Muscle layer of colon (tissue), 2 donors: ENCODE measurements around the gene SLC7A9.
"Not testable (repeated sequence)": the region's sequence is repeated elsewhere in the genome, so short reads cannot be mapped to it uniquely, and the experiment has no call there.

Experiments
- H3K27ac ChIP-seq: one replicate; pipeline ENCODE4 v1.7.0; 2013; ENCODE audit warnings: low read depth, mild to moderate bottlenecking, low read length, moderate library complexity
- H3K27me3 ChIP-seq, 2 donors: one replicate each; pipeline ENCODE4 v1.7.0; 2013; ENCODE audit warnings: low read length in 2 of 2, mild to moderate bottlenecking in 2 of 2; ENCODE audit not compliant: insufficient read depth in 2 of 2, control insufficient read depth in 1 of 2
- H3K36me3 ChIP-seq: one replicate; pipeline ENCODE4 v1.7.0; 2013; ENCODE audit warnings: mild to moderate bottlenecking, low read length; ENCODE audit not compliant: insufficient read depth
- H3K4me1 ChIP-seq: one replicate; pipeline ENCODE4 v1.7.0; 2013; ENCODE audit warnings: mild to moderate bottlenecking, low read length; ENCODE audit not compliant: insufficient read depth
- H3K4me3 ChIP-seq, 2 donors: one replicate each; pipeline ENCODE4 v1.7.0; 2013; ENCODE audit warnings: low read length in 2 of 2, low read depth in 1 of 2, mild to moderate bottlenecking in 1 of 2, moderate library complexity in 1 of 2
- H3K9ac ChIP-seq: one replicate; pipeline ENCODE4 v1.7.0; 2013; ENCODE audit warnings: low read length
- H3K9me3 ChIP-seq: one replicate; pipeline ENCODE4 v1.7.0; 2013; ENCODE audit warnings: mild to moderate bottlenecking, low read length
- donor health status: abdominal sarcoma.
- donor health status: Adenocarcinoma of cecum.

Gene SLC7A9

DNA sequence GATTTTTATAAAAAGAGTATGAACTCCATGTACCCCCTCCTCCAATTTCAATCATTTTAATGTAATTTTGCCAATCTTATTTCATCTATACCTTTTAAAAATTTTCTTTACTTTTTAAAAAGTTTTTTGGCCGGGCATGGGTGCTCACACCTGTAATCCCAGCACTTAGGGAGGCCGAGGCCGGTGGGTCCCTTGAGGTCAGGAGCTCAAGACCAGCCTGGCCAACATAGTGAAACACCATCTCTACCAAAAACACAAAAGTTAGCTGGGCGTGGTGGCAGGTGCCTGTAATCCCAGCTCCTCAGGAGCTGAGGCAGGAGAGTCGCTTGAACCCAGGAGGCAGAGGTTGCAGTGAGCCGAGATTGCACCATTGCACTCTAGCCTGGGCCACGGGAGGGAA, 36.2 kb downstream of the SLC7A9 start:
- H3K36me3 ChIP-seq, H3K9me3 ChIP-seq, H3K27ac ChIP-seq, H3K4me3 ChIP-seq, H3K4me1 ChIP-seq, H3K9ac ChIP-seq, H3K27me3 ChIP-seq: not testable (repeated sequence)

DNA sequence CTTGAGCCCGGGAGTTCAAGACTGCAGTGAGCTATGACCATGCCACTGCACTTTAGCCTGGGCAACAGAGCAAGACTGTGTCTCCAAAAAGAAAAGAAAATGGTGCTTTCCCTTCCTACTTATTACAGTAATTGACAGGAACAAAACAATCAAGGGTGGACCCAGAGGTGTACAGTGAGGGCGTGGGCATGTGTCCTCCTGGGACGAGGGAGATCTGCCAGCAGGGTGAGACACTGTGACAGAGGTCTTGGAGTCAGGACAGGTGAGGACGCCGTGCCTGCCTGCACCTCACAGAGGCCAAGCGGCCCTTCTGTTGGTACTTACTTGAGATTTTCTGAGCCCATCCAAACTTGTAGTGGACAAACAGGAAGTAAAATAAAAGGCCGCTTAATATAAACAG, 36.7 kb downstream of the SLC7A9 start:
- H3K9me3 ChIP-seq, H3K36me3 ChIP-seq, H3K4me3 ChIP-seq, H3K27ac ChIP-seq, H3K9ac ChIP-seq, H3K4me1 ChIP-seq, H3K27me3 ChIP-seq: not testable (repeated sequence)

DNA sequence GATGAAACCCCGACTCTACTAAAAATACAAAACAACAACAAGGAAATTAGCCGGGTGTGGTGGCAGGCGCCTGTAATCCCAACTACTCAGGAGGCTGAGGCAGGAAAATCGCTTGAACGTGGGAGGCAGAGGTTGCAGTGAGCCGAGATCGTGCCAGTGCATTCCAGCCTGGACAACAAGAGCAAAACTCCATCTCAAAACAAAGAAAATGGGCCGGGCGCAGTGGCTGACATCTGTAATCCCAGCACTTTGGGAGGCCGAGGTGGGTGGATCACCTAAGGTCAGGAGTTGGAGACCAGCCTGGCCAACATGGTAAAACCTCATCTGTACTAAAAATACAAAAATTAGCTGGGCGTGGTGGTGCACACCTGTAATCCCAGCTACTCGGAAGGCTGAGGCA, 37.5 kb downstream of the SLC7A9 start:
- H3K4me1 ChIP-seq, H3K27me3 ChIP-seq, H3K9me3 ChIP-seq, H3K27ac ChIP-seq, H3K9ac ChIP-seq, H3K36me3 ChIP-seq, H3K4me3 ChIP-seq: not testable (repeated sequence)

DNA sequence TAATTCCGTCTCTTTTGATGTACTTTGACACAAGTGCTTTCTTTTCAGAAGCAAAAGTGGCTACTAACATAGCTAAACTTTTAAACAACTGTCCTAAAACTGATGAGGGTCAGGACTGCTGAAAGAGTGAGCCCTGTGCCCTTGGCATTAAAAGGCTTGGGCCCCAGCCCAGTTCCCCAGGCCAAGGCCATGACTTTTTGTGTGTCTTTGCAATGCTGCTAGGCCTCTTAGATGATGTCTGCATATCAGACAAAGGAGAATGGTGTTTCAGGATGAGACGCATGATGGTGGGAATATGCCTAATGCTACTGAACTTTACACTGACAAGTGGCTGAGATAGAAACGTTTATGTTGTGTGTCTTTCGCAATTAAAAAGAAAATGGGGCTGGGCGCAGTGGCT, 38.0 kb downstream of the SLC7A9 start:
- no peaks in the 10 kb centered on the region for H3K4me1 ChIP-seq
- no peak overlapping the region for H3K27ac ChIP-seq
- no peaks in the 10 kb centered on the region for H3K9me3 ChIP-seq
- no peaks in the 10 kb centered on the region for H3K36me3 ChIP-seq
- H3K27me3 ChIP-seq, result no peaks in the 10 kb centered on the region
- no peak overlapping the region for H3K9ac ChIP-seq
- H3K4me3 ChIP-seq, result no peak overlapping the region

DNA sequence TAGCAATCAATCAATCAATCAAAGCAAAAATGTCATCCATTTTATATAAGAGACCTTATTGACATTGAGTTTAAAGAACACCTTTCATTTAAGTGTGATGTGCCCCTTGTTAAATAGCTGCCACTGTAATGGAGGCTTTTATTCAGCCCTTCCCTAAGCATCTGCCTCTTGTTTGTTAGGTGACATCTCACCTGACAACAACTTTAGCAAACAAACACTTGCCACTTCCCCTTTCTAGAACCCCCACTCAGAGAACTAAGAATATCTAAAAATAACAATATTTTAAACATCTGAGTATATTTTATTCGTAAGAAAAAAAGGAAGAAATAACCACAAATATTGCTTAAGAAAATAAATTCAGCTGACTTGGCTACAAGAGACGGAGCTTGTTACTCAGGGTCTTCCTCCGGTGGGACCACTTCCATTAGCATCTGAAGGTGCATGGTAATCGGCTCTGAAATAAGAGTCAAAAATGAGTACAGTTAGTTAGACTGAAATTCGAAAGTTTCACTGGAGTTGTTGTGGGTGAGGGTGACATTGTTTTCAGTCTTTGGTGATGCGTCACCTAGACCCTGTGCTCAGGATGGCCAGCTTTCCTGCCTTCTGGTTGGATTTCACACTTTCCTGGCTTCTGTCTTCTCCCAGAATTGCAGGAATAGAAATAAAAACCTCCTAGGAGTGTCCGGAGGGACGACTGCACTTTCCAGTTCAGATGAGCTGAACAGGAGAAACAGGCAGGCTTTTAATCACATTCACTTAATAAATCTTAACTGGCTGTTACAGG, 39.1 kb downstream of the SLC7A9 start:
- Histone ChIP-seq H3K4me3 (no peak overlapping the region), H3K9me3 (no peaks in the 10 kb centered on the region), H3K4me1 (no peaks in the 10 kb centered on the region), H3K27me3 (no peaks in the 10 kb centered on the region), H3K27ac (no peak overlapping the region), H3K9ac (no peak overlapping the region), H3K36me3 (no peaks in the 10 kb centered on the region)

DNA sequence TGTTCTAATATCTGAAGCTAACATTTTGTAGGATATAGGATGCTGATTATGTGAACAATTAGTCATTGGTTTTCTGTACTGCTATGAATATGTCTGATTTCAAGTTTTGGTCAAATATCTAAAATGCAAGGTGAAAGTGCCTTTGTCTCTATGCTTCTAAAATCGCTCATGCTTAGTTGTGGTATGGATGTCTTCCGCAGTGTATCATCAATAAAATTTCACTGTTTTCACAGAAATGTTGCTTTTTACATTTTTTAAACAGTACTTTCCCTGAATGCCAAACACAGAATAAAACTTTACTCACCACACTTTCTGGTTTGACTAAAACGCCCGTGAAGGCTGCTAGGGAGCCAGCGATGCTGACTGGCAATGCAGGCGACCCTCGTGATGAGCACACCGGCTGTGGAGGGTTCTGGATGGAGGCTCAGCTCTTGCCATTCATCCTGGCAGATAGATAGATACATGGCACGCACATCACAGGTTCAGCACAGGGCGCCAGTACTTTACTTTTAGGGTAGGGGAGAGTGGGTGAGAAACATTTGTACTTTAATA, 40.1 kb downstream of the SLC7A9 start:
- Histone ChIP-seq H3K27ac (no peak overlapping the region), H3K9me3 (no peaks in the 10 kb centered on the region), H3K36me3 (no peaks in the 10 kb centered on the region), H3K27me3 (no peaks in the 10 kb centered on the region), H3K9ac (no peak overlapping the region), H3K4me3 (no peak overlapping the region), H3K4me1 (no peaks in the 10 kb centered on the region)

DNA sequence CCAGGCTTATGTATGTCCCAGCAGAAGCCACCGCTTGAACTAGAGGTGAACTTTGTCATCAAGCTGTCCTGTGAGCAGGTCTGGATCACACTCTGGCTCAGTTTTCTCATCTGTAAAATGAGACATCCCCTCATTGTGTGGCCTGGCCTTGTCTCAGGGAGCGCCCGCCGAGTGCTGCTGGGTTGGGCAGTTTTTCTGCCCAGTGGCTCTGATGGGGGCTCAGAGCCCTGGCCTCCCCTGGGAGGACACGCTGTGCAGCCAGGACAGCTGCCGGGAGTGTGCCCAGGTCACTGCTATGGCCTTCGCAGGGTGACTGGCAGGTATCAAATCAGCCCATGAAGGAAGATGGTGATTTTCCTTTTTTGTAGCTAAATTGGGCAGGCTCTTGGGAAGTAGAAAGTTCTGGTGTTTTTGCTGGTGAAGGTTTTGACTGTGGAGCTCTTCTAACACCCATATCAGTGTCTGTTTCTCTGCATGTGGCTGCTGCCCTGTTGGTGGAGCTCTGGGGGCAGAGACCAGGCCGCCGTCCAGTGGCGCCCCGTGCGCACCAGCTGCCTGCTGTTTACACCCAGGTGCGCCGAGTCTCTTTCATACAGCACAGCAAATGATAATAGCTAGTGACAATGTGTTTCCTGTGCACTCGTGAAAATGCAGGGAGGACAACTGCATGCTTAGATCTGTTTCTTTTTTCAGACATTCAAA, 40.8 kb downstream of the SLC7A9 start:
- H3K27me3 ChIP-seq, result peaks cover 0 to 1% of the 10 kb centered on the region in 2 donors
- H3K9ac ChIP-seq, result no peak overlapping the region
- no peaks in the 10 kb centered on the region for H3K36me3 ChIP-seq
- H3K9me3 ChIP-seq, result no peaks in the 10 kb centered on the region
- no peak overlapping the region for H3K27ac ChIP-seq
- no peak overlapping the region for H3K4me3 ChIP-seq
- H3K4me1 ChIP-seq, result no peaks in the 10 kb centered on the region

DNA sequence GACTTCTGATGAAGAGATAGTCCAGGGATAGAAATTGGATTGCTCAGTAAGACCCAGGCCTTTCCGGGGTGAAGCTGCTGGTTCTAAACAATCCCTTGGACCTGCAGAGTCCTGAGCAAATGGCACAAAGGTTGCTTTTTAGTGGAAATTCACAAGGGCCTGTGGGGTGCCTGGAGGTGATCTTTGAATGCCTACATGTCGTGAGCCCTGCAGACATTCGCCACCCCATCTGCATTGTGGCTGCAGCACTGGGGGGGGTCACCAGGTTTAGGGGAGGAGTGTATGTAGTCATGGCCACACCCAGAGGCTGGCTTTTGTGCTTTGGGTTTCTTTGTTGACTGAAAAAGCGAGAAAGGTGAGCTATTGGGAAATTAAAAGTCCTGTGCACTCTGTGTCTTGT, 41.4 kb downstream of the SLC7A9 start:
- H3K4me1 ChIP-seq, result no peaks in the 10 kb centered on the region
- no peak overlapping the region for H3K9ac ChIP-seq
- no peak overlapping the region for H3K27ac ChIP-seq
- H3K27me3 ChIP-seq, result peaks cover 0 to 3% of the 10 kb centered on the region in 2 donors
- H3K9me3 ChIP-seq, result no peaks in the 10 kb centered on the region
- no peak overlapping the region for H3K4me3 ChIP-seq
- H3K36me3 ChIP-seq, result no peaks in the 10 kb centered on the region

DNA sequence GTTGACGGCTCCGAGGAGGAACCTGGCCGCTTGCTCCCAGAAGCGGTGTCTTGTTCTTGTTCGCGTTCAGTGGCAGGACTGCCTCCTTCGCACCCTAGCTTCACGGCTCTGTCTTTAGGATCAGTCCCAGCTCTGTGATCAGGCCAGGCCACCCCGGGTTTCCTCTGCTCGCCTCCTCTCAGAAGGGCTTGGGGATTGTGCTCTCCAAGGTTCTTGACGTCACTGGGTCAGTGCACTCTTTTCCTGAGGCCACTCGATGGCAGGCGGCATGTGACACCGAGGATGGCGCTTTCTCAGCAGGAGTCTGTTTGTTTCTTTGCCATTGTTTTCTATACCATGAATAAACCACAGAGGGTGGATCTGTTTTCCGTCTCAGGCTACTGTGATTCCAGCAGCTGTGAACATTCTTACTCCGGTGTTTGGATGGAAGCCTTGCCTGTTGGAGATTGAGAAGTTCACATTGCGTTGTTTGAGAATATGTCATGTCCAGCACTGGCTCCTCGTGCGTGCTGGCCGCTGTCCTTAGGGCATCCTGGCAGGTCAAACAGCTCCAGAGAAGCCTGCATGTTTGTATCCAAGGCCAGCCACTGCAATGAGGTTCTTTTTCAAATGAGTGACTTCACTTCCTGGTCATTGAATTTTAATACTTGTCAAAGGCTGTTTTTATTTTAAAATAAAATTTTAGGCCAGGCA, 44.5 kb downstream of the SLC7A9 start:
- H3K36me3 ChIP-seq, result no peaks in the 10 kb centered on the region
- H3K4me3 ChIP-seq, result no peak overlapping the region
- H3K27me3 ChIP-seq, result peaks cover 0 to 3% of the 10 kb centered on the region in 2 donors
- no peaks in the 10 kb centered on the region for H3K4me1 ChIP-seq
- H3K27ac ChIP-seq, result no peak overlapping the region
- H3K9ac ChIP-seq, result no peak overlapping the region
- no peaks in the 10 kb centered on the region for H3K9me3 ChIP-seq

DNA sequence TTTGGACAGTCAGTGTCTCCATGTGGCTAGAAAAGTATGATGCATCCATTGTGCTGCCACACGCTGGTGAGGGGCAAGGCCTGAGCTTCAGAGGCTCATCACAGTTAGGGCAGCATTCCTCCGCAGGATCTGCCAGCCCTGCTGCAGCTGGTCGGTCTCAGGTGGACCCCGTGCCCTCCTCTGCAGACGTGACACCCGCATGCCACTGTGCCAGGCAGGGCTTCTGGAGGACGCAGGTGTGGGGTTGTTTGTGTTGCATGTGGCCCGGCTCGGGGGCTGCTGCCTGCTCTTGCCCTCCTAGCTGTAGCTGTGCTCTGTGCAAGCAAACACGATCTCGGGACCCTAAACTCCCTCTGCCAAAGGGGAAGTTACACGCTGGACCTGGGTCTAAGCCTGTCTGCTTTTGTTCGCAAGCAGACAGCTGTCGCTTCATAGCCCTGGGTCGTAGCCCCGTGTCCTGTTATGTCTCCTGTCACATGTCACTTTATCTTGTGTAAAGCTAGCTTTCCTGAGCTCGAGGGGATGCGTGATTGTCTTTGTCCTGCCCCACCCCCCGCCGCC, 45.3 kb downstream of the SLC7A9 start:
- H3K27ac ChIP-seq, result no peak overlapping the region
- H3K36me3 ChIP-seq, result no peaks in the 10 kb centered on the region
- H3K9me3 ChIP-seq, result no peaks in the 10 kb centered on the region
- H3K4me3 ChIP-seq, result no peak overlapping the region
- H3K9ac ChIP-seq, result no peak overlapping the region
- peaks cover 0 to 3% of the 10 kb centered on the region in 2 donors for H3K27me3 ChIP-seq
- H3K4me1 ChIP-seq, result no peaks in the 10 kb centered on the region

DNA sequence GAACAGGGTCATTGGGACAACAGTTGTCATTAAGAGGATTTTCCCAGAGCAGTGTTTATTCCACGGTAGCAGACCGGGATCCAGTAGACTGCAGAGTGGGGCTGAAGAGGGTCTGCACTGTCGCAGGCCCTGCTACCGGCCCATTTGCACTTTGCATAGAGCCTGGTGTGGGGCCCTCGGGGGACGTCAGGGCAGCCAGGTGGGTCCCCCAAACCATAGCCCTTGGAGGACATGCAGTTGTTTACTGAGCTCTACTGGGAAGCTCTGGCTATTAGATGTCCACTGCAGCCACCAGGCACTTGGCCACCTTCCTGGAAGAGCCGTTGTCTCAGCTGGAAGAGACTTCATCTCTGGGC, 45.8 kb downstream of the SLC7A9 start:
- no peak overlapping the region for H3K27ac ChIP-seq

More for the DNA sequence above, 45.8 kb downstream of the SLC7A9 start:
- H3K9ac ChIP-seq, result no peak overlapping the region
- no peak overlapping the region for H3K4me3 ChIP-seq
- peaks cover 0 to 3% of the 10 kb centered on the region in 2 donors for H3K27me3 ChIP-seq
- H3K4me1 ChIP-seq, result no peaks in the 10 kb centered on the region
- no peaks in the 10 kb centered on the region for H3K36me3 ChIP-seq
- H3K9me3 ChIP-seq, result no peaks in the 10 kb centered on the region
